Measurements from ENCODE around the gene PLXNC1.

PLXNC1 gene

GRCh38 chr12:94264736-94265485, 116.5 kb downstream of the PLXNC1 start:
- Histone ChIP-seq H3K36me3 (ENCODE audit: insufficient read depth, low read depth, low read length) (no peaks in the 10 kb centered on the region), H3K4me3 (ENCODE audit: low read length) (no peak overlapping the region), H3K9me3 (ENCODE audit: insufficient read depth, low read depth, low read length) (no peaks in the 10 kb centered on the region), H3K4me1 (ENCODE audit: insufficient read depth, low read length) (peaks cover 35% of the 10 kb centered on the region), H3K27ac (ENCODE audit: low read length) (no peak overlapping the region), H3K27me3 (ENCODE audit: insufficient read depth, low read length) (peaks cover 4% of the 10 kb centered on the region; the same call in 1 of the 2 replicates), H3K9ac (ENCODE audit: low read depth, low read length) (no peak overlapping the region)

GRCh38 chr12:94265539-94265938, 117.2 kb downstream of the PLXNC1 start:
- peaks cover 4% of the 10 kb centered on the region; the same call in 1 of the 2 replicates for H3K27me3 ChIP-seq (ENCODE audit: insufficient read depth, low read length)
- no peak overlapping the region for H3K9ac ChIP-seq (ENCODE audit: low read depth, low read length)
- H3K9me3 ChIP-seq (ENCODE audit: insufficient read depth, low read depth, low read length): no peaks in the 10 kb centered on the region
- H3K27ac ChIP-seq (ENCODE audit: low read length): no peak overlapping the region
- peaks cover 39% of the 10 kb centered on the region for H3K4me1 ChIP-seq (ENCODE audit: insufficient read depth, low read length)
- no peak overlapping the region for H3K4me3 ChIP-seq (ENCODE audit: low read length)
- no peaks in the 10 kb centered on the region for H3K36me3 ChIP-seq (ENCODE audit: insufficient read depth, low read depth, low read length)

- Histone ChIP-seq H3K4me1 (ENCODE audit: insufficient read depth, low read length) (peaks cover 39% of the 10 kb centered on the region), H3K4me3 (ENCODE audit: low read length) (no peak overlapping the region), H3K9me3 (ENCODE audit: insufficient read depth, low read depth, low read length) (no peaks in the 10 kb centered on the region), H3K9ac (ENCODE audit: low read depth, low read length) (no peak overlapping the region), H3K36me3 (ENCODE audit: insufficient read depth, low read depth, low read length) (no peaks in the 10 kb centered on the region), H3K27me3 (ENCODE audit: insufficient read depth, low read length) (peaks cover 4% of the 10 kb centered on the region; the same call in 1 of the 2 replicates), H3K27ac (ENCODE audit: low read length) (no peak overlapping the region)
Observed at GRCh38 chr12:94265966-94266745, 117.8 kb downstream of the PLXNC1 start.

- Histone ChIP-seq H3K27ac (ENCODE audit: low read length) (no peak overlapping the region), H3K4me3 (ENCODE audit: low read length) (no peak overlapping the region), H3K9me3 (ENCODE audit: insufficient read depth, low read depth, low read length) (no peaks in the 10 kb centered on the region), H3K36me3 (ENCODE audit: insufficient read depth, low read depth, low read length) (no peaks in the 10 kb centered on the region), H3K9ac (ENCODE audit: low read depth, low read length) (no peak overlapping the region), H3K4me1 (ENCODE audit: insufficient read depth, low read length) (peaks cover 32% of the 10 kb centered on the region), H3K27me3 (ENCODE audit: insufficient read depth, low read length) (peaks cover 4% of the 10 kb centered on the region; the same call in 1 of the 2 replicates)
Observed at GRCh38 chr12:94266796-94267536, 118.6 kb downstream of the PLXNC1 start.

- no peaks in the 10 kb centered on the region for H3K36me3 ChIP-seq (ENCODE audit: insufficient read depth, low read depth, low read length)
- no peaks in the 10 kb centered on the region for H3K9me3 ChIP-seq (ENCODE audit: insufficient read depth, low read depth, low read length)
- peaks cover 4% of the 10 kb centered on the region; the same call in 1 of the 2 replicates for H3K27me3 ChIP-seq (ENCODE audit: insufficient read depth, low read length)
- H3K4me3 ChIP-seq (ENCODE audit: low read length): no peak overlapping the region
- no peak overlapping the region for H3K9ac ChIP-seq (ENCODE audit: low read depth, low read length)
- no peak overlapping the region for H3K27ac ChIP-seq (ENCODE audit: low read length)
- peaks cover 27% of the 10 kb centered on the region for H3K4me1 ChIP-seq (ENCODE audit: insufficient read depth, low read length)
Observed at GRCh38 chr12:94267537-94267872, 119.1 kb downstream of the PLXNC1 start.

- H3K9ac ChIP-seq (ENCODE audit: low read depth, low read length): no peak overlapping the region
Observed at GRCh38 chr12:94267921-94268471, 119.6 kb downstream of the PLXNC1 start.

GRCh38 chr12:94269316-94269999, 121.1 kb downstream of the PLXNC1 start:
- H3K9me3 ChIP-seq (ENCODE audit: insufficient read depth, low read depth, low read length): no peaks in the 10 kb centered on the region
- H3K4me3 ChIP-seq (ENCODE audit: low read length): no peak overlapping the region
- no peak overlapping the region for H3K27ac ChIP-seq (ENCODE audit: low read length)
- H3K27me3 ChIP-seq (ENCODE audit: insufficient read depth, low read length): no peaks in the 10 kb centered on the region
- H3K4me1 ChIP-seq (ENCODE audit: insufficient read depth, low read length): peaks cover 16% of the 10 kb centered on the region
- no peak overlapping the region for H3K9ac ChIP-seq (ENCODE audit: low read depth, low read length)
- no peaks in the 10 kb centered on the region for H3K36me3 ChIP-seq (ENCODE audit: insufficient read depth, low read depth, low read length)

More at GRCh38 chr12:94267921-94268471, 119.6 kb downstream of the PLXNC1 start:
- H3K4me1 ChIP-seq (ENCODE audit: insufficient read depth, low read length): peaks cover 22% of the 10 kb centered on the region
- no peak overlapping the region for H3K27ac ChIP-seq (ENCODE audit: low read length)
- H3K9me3 ChIP-seq (ENCODE audit: insufficient read depth, low read depth, low read length): no peaks in the 10 kb centered on the region
- H3K36me3 ChIP-seq (ENCODE audit: insufficient read depth, low read depth, low read length): no peaks in the 10 kb centered on the region
- H3K27me3 ChIP-seq (ENCODE audit: insufficient read depth, low read length): peaks cover 4% of the 10 kb centered on the region; the same call in 1 of the 2 replicates
- no peak overlapping the region for H3K4me3 ChIP-seq (ENCODE audit: low read length)

GRCh38 chr12:94271351-94271750, 123.0 kb downstream of the PLXNC1 start:
- Histone ChIP-seq H3K36me3 (ENCODE audit: insufficient read depth, low read depth, low read length) (no peaks in the 10 kb centered on the region), H3K4me3 (ENCODE audit: low read length) (no peak overlapping the region), H3K27me3 (ENCODE audit: insufficient read depth, low read length) (no peaks in the 10 kb centered on the region), H3K9ac (ENCODE audit: low read depth, low read length) (no peak overlapping the region), H3K4me1 (ENCODE audit: insufficient read depth, low read length) (peaks cover 10% of the 10 kb centered on the region; the same call in 1 of the 2 replicates), H3K27ac (ENCODE audit: low read length) (no peak overlapping the region), H3K9me3 (ENCODE audit: insufficient read depth, low read depth, low read length) (no peaks in the 10 kb centered on the region)

GRCh38 chr12:94272280-94272679, 123.9 kb downstream of the PLXNC1 start:
- H3K36me3 ChIP-seq (ENCODE audit: insufficient read depth, low read depth, low read length): no peaks in the 10 kb centered on the region
- H3K27ac ChIP-seq (ENCODE audit: low read length): no peak overlapping the region
- H3K9me3 ChIP-seq (ENCODE audit: insufficient read depth, low read depth, low read length): no peaks in the 10 kb centered on the region
- no peak overlapping the region for H3K4me3 ChIP-seq (ENCODE audit: low read length)
- peaks cover 10% of the 10 kb centered on the region; the same call in 1 of the 2 replicates for H3K4me1 ChIP-seq (ENCODE audit: insufficient read depth, low read length)
- H3K9ac ChIP-seq (ENCODE audit: low read depth, low read length): no peak overlapping the region
- H3K27me3 ChIP-seq (ENCODE audit: insufficient read depth, low read length): no peaks in the 10 kb centered on the region

GRCh38 chr12:94273272-94273671, 124.9 kb downstream of the PLXNC1 start:
- no peak overlapping the region for H3K4me3 ChIP-seq (ENCODE audit: low read length)
- H3K4me1 ChIP-seq (ENCODE audit: insufficient read depth, low read length): peaks cover 10% of the 10 kb centered on the region; the same call in 1 of the 2 replicates
- no peaks in the 10 kb centered on the region for H3K9me3 ChIP-seq (ENCODE audit: insufficient read depth, low read depth, low read length)
- no peaks in the 10 kb centered on the region for H3K27me3 ChIP-seq (ENCODE audit: insufficient read depth, low read length)
- no peak overlapping the region for H3K9ac ChIP-seq (ENCODE audit: low read depth, low read length)
- H3K27ac ChIP-seq (ENCODE audit: low read length): no peak overlapping the region
- H3K36me3 ChIP-seq (ENCODE audit: insufficient read depth, low read depth, low read length): no peaks in the 10 kb centered on the region

- H3K36me3 ChIP-seq (ENCODE audit: insufficient read depth, low read depth, low read length): no peaks in the 10 kb centered on the region
- H3K27me3 ChIP-seq (ENCODE audit: insufficient read depth, low read length): no peaks in the 10 kb centered on the region
- H3K4me3 ChIP-seq (ENCODE audit: low read length): no peak overlapping the region
- H3K27ac ChIP-seq (ENCODE audit: low read length): no peak overlapping the region
- no peaks in the 10 kb centered on the region for H3K9me3 ChIP-seq (ENCODE audit: insufficient read depth, low read depth, low read length)
- no peak overlapping the region for H3K9ac ChIP-seq (ENCODE audit: low read depth, low read length)
- no peaks in the 10 kb centered on the region for H3K4me1 ChIP-seq (ENCODE audit: insufficient read depth, low read length)
Observed at GRCh38 chr12:94276725-94277124, 128.3 kb downstream of the PLXNC1 start.
